ENCODE results near the gene ENDOD1.

Gene ENDOD1

DNA sequence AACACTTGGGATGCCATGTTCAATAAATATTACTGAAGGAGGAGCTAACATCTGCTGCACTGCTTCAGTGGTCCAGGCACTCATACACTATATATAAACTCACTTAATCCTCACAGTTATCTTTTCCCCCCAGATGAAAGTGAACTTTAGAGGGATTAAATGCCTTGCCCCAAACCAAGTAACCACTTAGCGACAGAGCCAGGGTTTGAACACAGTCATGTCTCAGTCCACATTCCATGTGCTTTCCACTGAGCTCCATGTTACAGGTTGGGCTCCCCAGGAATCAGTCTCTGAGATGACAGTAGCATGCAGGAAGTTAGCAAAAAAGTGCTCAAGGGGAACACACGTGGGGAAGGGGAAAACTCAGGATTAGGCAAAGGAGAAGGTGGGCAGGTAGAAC lies 59.3 kb downstream of the ENDOD1 start:
- no CpG with 5 or more reads among the region's 2 CpGs for WGBS (ENCODE audit: extremely low coverage, insufficient coverage, low lambda C conversion rate)
- Histone ChIP-seq H2BK5ac (ENCODE audit: low read length) (no peak overlapping the region), H4K5ac (ENCODE audit: low read length) (no peak overlapping the region), H3K79me2 (ENCODE audit: control insufficient read depth, insufficient read depth, low read length) (no peaks in the 10 kb centered on the region), H3K4ac (ENCODE audit: low read depth, low read length) (no peak overlapping the region), H3K23ac (ENCODE audit: low read length) (no peak overlapping the region), H3K18ac (ENCODE audit: low read length) (no peak overlapping the region), H3K79me1 (ENCODE audit: low read length) (no peaks in the 10 kb centered on the region), H4K8ac (ENCODE audit: low read depth, low read length) (no peak overlapping the region), H2BK120ac (ENCODE audit: low read depth, low read length) (no peak overlapping the region), H3K27ac (ENCODE audit: low read depth, low read length) (no peak overlapping the region), H3K4me1 (ENCODE audit: control insufficient read depth, low read depth, low read length) (peaks cover 5% of the 10 kb centered on the region), H2AK5ac (ENCODE audit: low read length) (no peak overlapping the region), H3K4me3 (ENCODE audit: low read length) (no peak overlapping the region), H3K56ac (ENCODE audit: low read length) (no peak overlapping the region), H3K4me2 (ENCODE audit: low read length) (no peak overlapping the region), H2BK15ac (replicated peaks; ENCODE audit: low read depth) (no peak overlapping the region), H3K36me3 (ENCODE audit: control insufficient read depth, insufficient read depth, low read length) (no peaks in the 10 kb centered on the region), H3K27me3 (ENCODE audit: insufficient read depth, low read length, poor library complexity) (no peaks in the 10 kb centered on the region), H3K9ac (ENCODE audit: low read length) (no peak overlapping the region)
- DNase-seq: no peak

DNA sequence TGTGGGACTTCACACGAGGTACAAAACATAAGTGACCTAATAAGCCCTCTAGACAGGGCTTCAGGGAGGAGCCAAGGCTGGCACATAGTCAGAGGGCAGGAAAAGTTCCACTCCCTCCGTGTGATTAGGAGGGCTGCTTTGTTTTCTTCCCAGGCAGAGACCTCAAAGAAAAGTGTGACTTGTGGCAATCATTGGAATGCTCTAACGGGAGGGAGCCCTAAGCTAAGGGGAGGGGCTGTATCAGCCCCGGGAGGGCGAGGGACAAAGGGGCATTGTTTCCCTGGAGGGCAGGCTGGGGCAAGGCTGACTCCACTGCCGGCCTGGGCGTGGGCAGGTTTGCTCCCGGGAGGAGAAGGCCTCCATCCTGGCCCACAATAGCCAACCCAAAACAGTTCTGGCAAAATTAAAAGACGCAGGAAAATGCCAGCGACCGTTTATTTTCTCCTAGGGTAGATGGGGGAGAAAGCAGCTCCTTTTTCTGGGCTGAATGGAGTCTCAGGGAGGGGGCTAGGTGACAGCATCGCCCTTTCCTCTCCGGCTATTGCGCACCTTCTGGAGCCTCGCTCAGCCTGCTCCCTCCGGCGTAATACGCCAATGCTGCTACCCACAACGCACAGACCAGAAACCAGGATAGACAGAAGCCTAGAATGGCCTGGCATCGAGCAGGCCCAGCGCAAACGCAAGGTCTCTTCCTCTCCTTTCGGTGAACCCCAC lies 60.2 kb downstream of the ENDOD1 start:
- no peaks in the 10 kb centered on the region for H3K27me3 ChIP-seq (ENCODE audit: insufficient read depth, low read length, poor library complexity)

GRCh38 chr11:95150956-95151684 lies 61.5 kb downstream of the ENDOD1 start:
- peak overlapping the region; percentile 51 for H3K27ac ChIP-seq (ENCODE audit: low read depth, low read length)

More for the DNA sequence above, 60.2 kb downstream of the ENDOD1 start:
- Histone ChIP-seq H2BK15ac (replicated peaks; ENCODE audit: low read depth) (no peak overlapping the region), H3K4ac (ENCODE audit: low read depth, low read length) (no peak overlapping the region), H2BK5ac (ENCODE audit: low read length) (no peak overlapping the region), H3K4me3 (ENCODE audit: low read length) (no peak overlapping the region), H2BK120ac (ENCODE audit: low read depth, low read length) (no peak overlapping the region), H2AK5ac (ENCODE audit: low read length) (no peak overlapping the region), H3K56ac (ENCODE audit: low read length) (peak overlapping the region; percentile 70), H3K4me2 (ENCODE audit: low read length) (peak overlapping the region; percentile 99), H3K79me1 (ENCODE audit: low read length) (no peaks in the 10 kb centered on the region), H3K27ac (ENCODE audit: low read depth, low read length) (no peak overlapping the region), H3K4me1 (ENCODE audit: control insufficient read depth, low read depth, low read length) (peaks cover 5% of the 10 kb centered on the region), H3K79me2 (ENCODE audit: control insufficient read depth, insufficient read depth, low read length) (no peaks in the 10 kb centered on the region), H3K36me3 (ENCODE audit: control insufficient read depth, insufficient read depth, low read length) (no peaks in the 10 kb centered on the region), H4K5ac (ENCODE audit: low read length) (no peak overlapping the region), H3K23ac (ENCODE audit: low read length) (no peak overlapping the region), H3K18ac (ENCODE audit: low read length) (peak overlapping the region; percentile 51), H4K8ac (ENCODE audit: low read depth, low read length) (no peak overlapping the region), H3K9ac (ENCODE audit: low read length) (peak overlapping the region; percentile 86)
- peak; percentile 88 for DNase-seq
- no CpG with 5 or more reads among the region's 23 CpGs for WGBS (ENCODE audit: extremely low coverage, insufficient coverage, low lambda C conversion rate)

GRCh38 chr11:95152876-95153856 lies 63.5 kb downstream of the ENDOD1 start:
- Histone ChIP-seq H3K79me2 (ENCODE audit: control insufficient read depth, insufficient read depth, low read length) (no peaks in the 10 kb centered on the region), H3K79me1 (ENCODE audit: low read length) (no peaks in the 10 kb centered on the region), H3K23ac (ENCODE audit: low read length) (no peak overlapping the region), H3K4me3 (ENCODE audit: low read length) (no peak overlapping the region), H3K27me3 (ENCODE audit: insufficient read depth, low read length, poor library complexity) (no peaks in the 10 kb centered on the region), H3K56ac (ENCODE audit: low read length) (no peak overlapping the region), H3K18ac (ENCODE audit: low read length) (no peak overlapping the region), H2BK5ac (ENCODE audit: low read length) (no peak overlapping the region), H4K5ac (ENCODE audit: low read length) (no peak overlapping the region), H3K36me3 (ENCODE audit: control insufficient read depth, insufficient read depth, low read length) (no peaks in the 10 kb centered on the region), H4K8ac (ENCODE audit: low read depth, low read length) (no peak overlapping the region), H3K4ac (ENCODE audit: low read depth, low read length) (no peak overlapping the region), H3K9ac (ENCODE audit: low read length) (no peak overlapping the region), H3K27ac (ENCODE audit: low read depth, low read length) (no peak overlapping the region), H2AK5ac (ENCODE audit: low read length) (no peak overlapping the region), H2BK15ac (replicated peaks; ENCODE audit: low read depth) (no peak overlapping the region), H3K4me1 (ENCODE audit: control insufficient read depth, low read depth, low read length) (peaks cover 5% of the 10 kb centered on the region), H2BK120ac (ENCODE audit: low read depth, low read length) (no peak overlapping the region), H3K4me2 (ENCODE audit: low read length) (no peak overlapping the region)
- no peak for DNase-seq
- WGBS (ENCODE audit: extremely low coverage, insufficient coverage, low lambda C conversion rate): no CpG with 5 or more reads among the region's 10 CpGs

More at GRCh38 chr11:95150956-95151684, 61.5 kb downstream of the ENDOD1 start:
- no peak overlapping the region for H3K23ac ChIP-seq (ENCODE audit: low read length)
- no peak overlapping the region for H4K5ac ChIP-seq (ENCODE audit: low read length)
- H2BK15ac ChIP-seq (replicated peaks; ENCODE audit: low read depth): no peak overlapping the region
- no peak overlapping the region for H3K4ac ChIP-seq (ENCODE audit: low read depth, low read length)
- no peaks in the 10 kb centered on the region for H3K79me1 ChIP-seq (ENCODE audit: low read length)
- H3K36me3 ChIP-seq (ENCODE audit: control insufficient read depth, insufficient read depth, low read length): no peaks in the 10 kb centered on the region
- no peak overlapping the region for H4K8ac ChIP-seq (ENCODE audit: low read depth, low read length)
- peak overlapping the region; percentile 99 for H3K4me2 ChIP-seq (ENCODE audit: low read length)
- H3K79me2 ChIP-seq (ENCODE audit: control insufficient read depth, insufficient read depth, low read length): no peaks in the 10 kb centered on the region
- WGBS (ENCODE audit: extremely low coverage, insufficient coverage, low lambda C conversion rate): no CpG with 5 or more reads among the region's 55 CpGs
- H3K56ac ChIP-seq (ENCODE audit: low read length): peak overlapping the region; percentile 96
- peak overlapping the region; percentile 86 for H3K9ac ChIP-seq (ENCODE audit: low read length)
- peak overlapping the region; percentile 30 for H3K18ac ChIP-seq (ENCODE audit: low read length)
- H2BK120ac ChIP-seq (ENCODE audit: low read depth, low read length): no peak overlapping the region
- peaks cover 5% of the 10 kb centered on the region for H3K4me1 ChIP-seq (ENCODE audit: control insufficient read depth, low read depth, low read length)
- H2AK5ac ChIP-seq (ENCODE audit: low read length): no peak overlapping the region
- H3K4me3 ChIP-seq (ENCODE audit: low read length): peak overlapping the region; percentile 51
- DNase-seq: peak; percentile 96
- no peak overlapping the region for H2BK5ac ChIP-seq (ENCODE audit: low read length)
- no peaks in the 10 kb centered on the region for H3K27me3 ChIP-seq (ENCODE audit: insufficient read depth, low read length, poor library complexity)

DNA sequence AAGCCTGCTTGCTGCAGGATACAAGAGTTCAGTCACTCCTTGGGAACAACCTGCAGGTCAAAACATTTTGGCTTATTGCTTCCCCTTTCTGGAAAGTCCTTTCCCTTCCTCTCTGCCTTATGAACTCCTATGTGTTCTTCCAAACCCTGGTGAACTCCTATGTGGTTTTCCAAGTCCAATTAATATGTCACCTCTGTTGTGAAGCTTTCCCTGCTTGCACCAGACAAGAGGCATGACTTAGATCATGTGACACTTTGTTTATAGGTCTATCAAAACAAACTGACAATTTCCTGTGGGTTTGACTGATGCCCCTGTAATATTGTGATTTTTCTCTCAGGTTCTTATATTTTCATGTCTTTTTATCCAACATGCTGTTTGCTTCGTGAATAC lies 64.2 kb downstream of the ENDOD1 start:
- H3K56ac ChIP-seq (ENCODE audit: low read length): no peak overlapping the region
- no peak overlapping the region for H3K18ac ChIP-seq (ENCODE audit: low read length)
- H2BK120ac ChIP-seq (ENCODE audit: low read depth, low read length): no peak overlapping the region
- no peaks in the 10 kb centered on the region for H3K36me3 ChIP-seq (ENCODE audit: control insufficient read depth, insufficient read depth, low read length)
- H3K27me3 ChIP-seq (ENCODE audit: insufficient read depth, low read length, poor library complexity): no peaks in the 10 kb centered on the region
- no peak overlapping the region for H3K27ac ChIP-seq (ENCODE audit: low read depth, low read length)
- no peaks in the 10 kb centered on the region for H3K79me1 ChIP-seq (ENCODE audit: low read length)
- H2BK15ac ChIP-seq (replicated peaks; ENCODE audit: low read depth): no peak overlapping the region
- no CpG with 5 or more reads among the region's 1 CpG for WGBS (ENCODE audit: extremely low coverage, insufficient coverage, low lambda C conversion rate)
- H3K79me2 ChIP-seq (ENCODE audit: control insufficient read depth, insufficient read depth, low read length): no peaks in the 10 kb centered on the region
- H3K4me2 ChIP-seq (ENCODE audit: low read length): no peak overlapping the region
- H4K5ac ChIP-seq (ENCODE audit: low read length): no peak overlapping the region
- H3K9ac ChIP-seq (ENCODE audit: low read length): no peak overlapping the region
- no peak overlapping the region for H3K4ac ChIP-seq (ENCODE audit: low read depth, low read length)
- no peak overlapping the region for H4K8ac ChIP-seq (ENCODE audit: low read depth, low read length)
- H3K23ac ChIP-seq (ENCODE audit: low read length): no peak overlapping the region
- H2AK5ac ChIP-seq (ENCODE audit: low read length): no peak overlapping the region
- no peak for DNase-seq
- peaks cover 5% of the 10 kb centered on the region for H3K4me1 ChIP-seq (ENCODE audit: control insufficient read depth, low read depth, low read length)
- no peak overlapping the region for H3K4me3 ChIP-seq (ENCODE audit: low read length)
- H2BK5ac ChIP-seq (ENCODE audit: low read length): no peak overlapping the region

Data from mesendoderm (in vitro differentiated cells).